ENCODE data around the gene TENM3.

Gene TENM3

GRCh38 chr4:182257016-182257415 lies 13.8 kb downstream of the TENM3 start:
- no peak for DNase-seq (ENCODE audit: extremely low spot score)
- POLR2A ChIA-PET, result no interaction called here
- CTCF ChIA-PET, result no interaction called here
- TF ChIP-seq, protein P1, sequence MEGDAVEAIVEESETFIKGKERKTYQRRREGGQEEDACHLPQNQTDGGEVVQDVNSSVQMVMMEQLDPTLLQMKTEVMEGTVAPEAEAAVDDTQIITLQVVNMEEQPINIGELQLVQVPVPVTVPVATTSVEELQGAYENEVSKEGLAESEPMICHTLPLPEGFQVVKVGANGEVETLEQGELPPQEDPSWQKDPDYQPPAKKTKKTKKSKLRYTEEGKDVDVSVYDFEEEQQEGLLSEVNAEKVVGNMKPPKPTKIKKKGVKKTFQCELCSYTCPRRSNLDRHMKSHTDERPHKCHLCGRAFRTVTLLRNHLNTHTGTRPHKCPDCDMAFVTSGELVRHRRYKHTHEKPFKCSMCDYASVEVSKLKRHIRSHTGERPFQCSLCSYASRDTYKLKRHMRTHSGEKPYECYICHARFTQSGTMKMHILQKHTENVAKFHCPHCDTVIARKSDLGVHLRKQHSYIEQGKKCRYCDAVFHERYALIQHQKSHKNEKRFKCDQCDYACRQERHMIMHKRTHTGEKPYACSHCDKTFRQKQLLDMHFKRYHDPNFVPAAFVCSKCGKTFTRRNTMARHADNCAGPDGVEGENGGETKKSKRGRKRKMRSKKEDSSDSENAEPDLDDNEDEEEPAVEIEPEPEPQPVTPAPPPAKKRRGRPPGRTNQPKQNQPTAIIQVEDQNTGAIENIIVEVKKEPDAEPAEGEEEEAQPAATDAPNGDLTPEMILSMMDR (IDR thresholded peaks at IDR 0.05; ENCODE audit: control extremely low read depth, extremely low read depth, low read depth, missing control alignments), result no peak

- CTCF ChIA-PET, result no interaction called here
Observed at GRCh38 chr4:182257503-182257902, 14.3 kb downstream of the TENM3 start.

GRCh38 chr4:182258441-182259000 lies 15.3 kb downstream of the TENM3 start:
- CTCF ChIA-PET, result no interaction called here
- POLR2A ChIA-PET, result no interaction called here
- no peak for DNase-seq (ENCODE audit: extremely low spot score)
- TF ChIP-seq, protein P1 (IDR thresholded peaks at IDR 0.05; ENCODE audit: control extremely low read depth, extremely low read depth, low read depth, missing control alignments), result no peak

More at GRCh38 chr4:182257503-182257902, 14.3 kb downstream of the TENM3 start:
- TF ChIP-seq, protein P1 (IDR thresholded peaks at IDR 0.05; ENCODE audit: control extremely low read depth, extremely low read depth, low read depth, missing control alignments), result no peak
- POLR2A ChIA-PET, result no interaction called here
- DNase-seq (ENCODE audit: extremely low spot score), result no peak

DNA sequence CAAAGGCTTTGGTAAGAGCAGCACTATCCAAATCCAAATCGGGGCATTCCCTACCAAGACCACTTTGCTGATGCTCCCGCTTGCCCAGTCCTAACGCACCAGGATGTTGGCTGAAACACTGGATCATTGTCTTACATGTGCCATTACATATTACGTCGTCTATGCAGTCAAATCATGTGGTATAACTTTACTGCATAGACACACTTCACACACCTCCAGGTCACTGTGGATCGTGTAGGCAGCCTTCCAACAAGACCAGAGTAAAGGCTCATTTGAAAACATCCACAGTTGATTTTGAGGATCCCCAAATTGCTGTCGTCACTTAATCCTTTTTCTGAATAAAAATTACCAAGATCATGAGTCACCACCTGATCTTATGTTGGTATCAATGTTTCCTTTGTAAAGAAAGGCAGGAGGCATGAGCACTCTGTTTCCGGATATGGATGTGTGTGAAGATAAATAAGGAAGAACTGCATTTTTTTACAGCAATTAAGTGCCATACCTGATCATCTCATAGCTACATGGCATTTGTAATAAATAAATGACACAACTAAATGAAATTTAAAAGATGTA lies 18.5 kb downstream of the TENM3 start:
- CTCF ChIA-PET, result no interaction called here
- TF ChIP-seq, protein P1 (IDR thresholded peaks at IDR 0.05; ENCODE audit: control extremely low read depth, extremely low read depth, low read depth, missing control alignments), result no peak
- no peak for DNase-seq (ENCODE audit: extremely low spot score)
- POLR2A ChIA-PET, result no interaction called here

DNA sequence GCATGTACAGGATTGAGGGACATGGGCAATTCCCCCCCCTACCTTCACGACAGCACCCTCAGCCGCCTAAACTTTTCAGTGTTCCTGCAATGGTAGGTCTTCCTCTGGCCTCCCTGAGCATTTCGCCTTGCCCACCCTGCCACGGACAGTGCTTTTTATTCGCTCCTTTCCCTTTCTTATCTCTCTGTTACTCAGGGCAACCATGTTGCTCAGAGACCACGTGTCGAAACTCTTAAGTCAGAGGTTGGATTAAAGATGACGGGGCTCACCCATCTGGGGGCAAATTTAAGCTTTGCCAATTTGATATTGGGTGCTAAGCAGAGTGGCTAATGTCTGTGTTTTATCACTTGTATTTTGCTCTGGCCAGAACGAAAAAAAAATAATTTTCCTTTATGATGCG lies 20.4 kb downstream of the TENM3 start:
- no peak for DNase-seq (ENCODE audit: extremely low spot score)
- POLR2A ChIA-PET, result no interaction called here
- CTCF ChIA-PET, result no interaction called here
- TF ChIP-seq, protein P1 (IDR thresholded peaks at IDR 0.05; ENCODE audit: control extremely low read depth, extremely low read depth, low read depth, missing control alignments), result no peak

DNA sequence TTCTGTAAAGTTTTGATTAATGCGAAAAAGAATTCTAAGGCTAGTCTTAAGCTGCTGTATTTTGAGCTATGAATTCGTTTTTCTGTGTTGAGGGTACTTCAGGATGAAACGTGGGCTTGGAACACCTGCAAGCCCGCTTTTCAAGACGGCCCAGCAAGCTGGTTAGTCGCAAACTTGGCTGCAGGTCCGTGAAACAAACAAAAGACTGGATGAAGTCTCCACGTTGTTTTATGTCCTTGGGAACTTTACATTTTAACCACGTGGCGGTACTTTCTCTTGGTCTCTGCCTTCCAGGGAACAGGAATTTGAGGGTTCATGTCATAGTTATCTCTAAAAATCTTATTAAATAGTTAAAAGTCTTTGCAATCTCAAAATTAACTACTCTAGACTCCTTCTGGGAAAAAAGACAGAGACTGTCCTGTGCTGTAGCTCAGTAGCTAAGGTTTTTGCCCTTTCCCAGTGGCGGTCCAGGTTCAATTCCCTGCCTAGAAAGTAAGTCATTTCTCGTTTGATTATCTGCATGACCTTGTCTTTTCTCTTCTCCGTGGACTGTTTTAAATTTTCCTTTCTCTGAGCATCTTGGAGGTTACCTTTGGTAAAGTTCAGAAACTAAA lies 21.0 kb downstream of the TENM3 start:
- ChIA-PET CTCF (no interaction called here), POLR2A (no interaction called here)
- DNase-seq (ENCODE audit: extremely low spot score), result no peak
- TF ChIP-seq, protein P1 (IDR thresholded peaks at IDR 0.05; ENCODE audit: control extremely low read depth, extremely low read depth, low read depth, missing control alignments), result no peak

Measured in GM10248 (cell line).